K562 (cell line): ENCODE data around the gene DOK3. TPM values are rescaled to one million over a fixed set of nuclear protein-coding genes. Genes with fewer than 3 reads are reported as not detected.

ENCODE experiments used
- MGA ChIP-seq: fragments of 450-650 bp; IDR thresholded peaks from 2 replicates; pipeline ENCODE4 v1.6.1; 2016; ENCODE audit warnings: mild to moderate bottlenecking, moderate library complexity
- RBM25 ChIP-seq: fragments of 200-400 bp; formaldehyde crosslinking; IDR thresholded peaks from 2 replicates; pipeline ENCODE4 v1.6.1; 2018; ENCODE audit warnings: low read length, low read depth, moderate library complexity; ENCODE audit not compliant: severe bottlenecking
- ZBTB43 ChIP-seq: sonication (generic); formaldehyde crosslinking; IDR thresholded peaks from 2 replicates; pipeline ENCODE4 v1.8.0; 2023; ENCODE audit warnings: mild to moderate bottlenecking, missing genetic modification reagents
- polyA plus RNA-seq, 8 experiments: library from polyadenylated mRNA; depleted of rRNA in 4 of 8; stranded (reverse) in 5 of 8; unstranded in 3 of 8; fragments of >200 nt; fragmentation: Nextera tagmentation in 2 of 8; fragmentation: Illumina TruSeq in 1 of 8; extraction: Ambion mirVana in 2 of 8; extraction: Trizol in 1 of 8; gene quantifications; 2 replicates each; pipeline versions ENCODE4 v1.2.1 to v1.2.3, GENCODE V29; 2011 to 2014; ENCODE audit warnings: inconsistent platforms in 1 of 8, missing spikeins in 1 of 8
- total RNA-seq, 7 experiments: library from RNA; depleted of rRNA in 6 of 7; stranded (reverse); fragments of >200 nt in 6 of 7; fragmentation: Illumina TruSeq in 2 of 7; extraction: Trizol in 2 of 7; gene quantifications; 2 replicates each; pipeline versions ENCODE4 v1.2.1 to v1.2.3, GENCODE V29; 2011 to 2021; ENCODE audit warnings: low replicate concordance in 1 of 7
- TF ChIP-seq, protein P1 (sequence below): fragments of 450-650 bp; IDR thresholded peaks from 2 replicates; pipeline ENCODE4 v1.6.1; 2016; ENCODE audit warnings: borderline replicate concordance
- TF ChIP-seq, protein P2 (sequence below): fragments of 450-650 bp; IDR thresholded peaks from 2 replicates; pipeline ENCODE4 v1.6.1; 2016
- TF ChIP-seq, protein P3 (sequence below), 3 experiments: fragments of 200-800 bp in 1 of 3; fragments of 250-450 bp in 1 of 3; fragments of 450-650 bp in 1 of 3; sonication (Bioruptor Pico) in 1 of 3; sonication (Bioruptor generic) in 1 of 3; formaldehyde crosslinking in 1 of 3; IDR thresholded peaks; 2 replicates each; pipeline versions ENCODE4 v1.6.1 to v1.8.0; 2016 to 2022; ENCODE audit warnings: mild to moderate bottlenecking in 2 of 3, missing genetic modification characterization in 2 of 3, missing compliant biosample characterization in 1 of 3, moderate library complexity in 1 of 3

The DOK3 gene
- total and polyA plus RNA-seq, 9 of the 15 experiments (the other 6 are each of a cell fraction or from before 2014, with no cell fraction given): 1.3 to 23.0 (median 8.0) TPM

GRCh38 chr5:177454397-177455035 lies 55.1 kb downstream of the DOK3 start (continued):
- TF ChIP-seq MGA (no peak), ZBTB43 (CRISPR knock-in tag) (no peak), RBM25 (no peak)
- TF ChIP-seq, protein P1, sequence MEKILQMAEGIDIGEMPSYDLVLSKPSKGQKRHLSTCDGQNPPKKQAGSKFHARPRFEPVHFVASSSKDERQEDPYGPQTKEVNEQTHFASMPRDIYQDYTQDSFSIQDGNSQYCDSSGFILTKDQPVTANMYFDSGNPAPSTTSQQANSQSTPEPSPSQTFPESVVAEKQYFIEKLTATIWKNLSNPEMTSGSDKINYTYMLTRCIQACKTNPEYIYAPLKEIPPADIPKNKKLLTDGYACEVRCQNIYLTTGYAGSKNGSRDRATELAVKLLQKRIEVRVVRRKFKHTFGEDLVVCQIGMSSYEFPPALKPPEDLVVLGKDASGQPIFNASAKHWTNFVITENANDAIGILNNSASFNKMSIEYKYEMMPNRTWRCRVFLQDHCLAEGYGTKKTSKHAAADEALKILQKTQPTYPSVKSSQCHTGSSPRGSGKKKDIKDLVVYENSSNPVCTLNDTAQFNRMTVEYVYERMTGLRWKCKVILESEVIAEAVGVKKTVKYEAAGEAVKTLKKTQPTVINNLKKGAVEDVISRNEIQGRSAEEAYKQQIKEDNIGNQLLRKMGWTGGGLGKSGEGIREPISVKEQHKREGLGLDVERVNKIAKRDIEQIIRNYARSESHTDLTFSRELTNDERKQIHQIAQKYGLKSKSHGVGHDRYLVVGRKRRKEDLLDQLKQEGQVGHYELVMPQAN: no peak
- TF ChIP-seq, protein P2, sequence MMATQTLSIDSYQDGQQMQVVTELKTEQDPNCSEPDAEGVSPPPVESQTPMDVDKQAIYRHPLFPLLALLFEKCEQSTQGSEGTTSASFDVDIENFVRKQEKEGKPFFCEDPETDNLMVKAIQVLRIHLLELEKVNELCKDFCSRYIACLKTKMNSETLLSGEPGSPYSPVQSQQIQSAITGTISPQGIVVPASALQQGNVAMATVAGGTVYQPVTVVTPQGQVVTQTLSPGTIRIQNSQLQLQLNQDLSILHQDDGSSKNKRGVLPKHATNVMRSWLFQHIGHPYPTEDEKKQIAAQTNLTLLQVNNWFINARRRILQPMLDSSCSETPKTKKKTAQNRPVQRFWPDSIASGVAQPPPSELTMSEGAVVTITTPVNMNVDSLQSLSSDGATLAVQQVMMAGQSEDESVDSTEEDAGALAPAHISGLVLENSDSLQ: no peak
- TF ChIP-seq, protein P3, sequence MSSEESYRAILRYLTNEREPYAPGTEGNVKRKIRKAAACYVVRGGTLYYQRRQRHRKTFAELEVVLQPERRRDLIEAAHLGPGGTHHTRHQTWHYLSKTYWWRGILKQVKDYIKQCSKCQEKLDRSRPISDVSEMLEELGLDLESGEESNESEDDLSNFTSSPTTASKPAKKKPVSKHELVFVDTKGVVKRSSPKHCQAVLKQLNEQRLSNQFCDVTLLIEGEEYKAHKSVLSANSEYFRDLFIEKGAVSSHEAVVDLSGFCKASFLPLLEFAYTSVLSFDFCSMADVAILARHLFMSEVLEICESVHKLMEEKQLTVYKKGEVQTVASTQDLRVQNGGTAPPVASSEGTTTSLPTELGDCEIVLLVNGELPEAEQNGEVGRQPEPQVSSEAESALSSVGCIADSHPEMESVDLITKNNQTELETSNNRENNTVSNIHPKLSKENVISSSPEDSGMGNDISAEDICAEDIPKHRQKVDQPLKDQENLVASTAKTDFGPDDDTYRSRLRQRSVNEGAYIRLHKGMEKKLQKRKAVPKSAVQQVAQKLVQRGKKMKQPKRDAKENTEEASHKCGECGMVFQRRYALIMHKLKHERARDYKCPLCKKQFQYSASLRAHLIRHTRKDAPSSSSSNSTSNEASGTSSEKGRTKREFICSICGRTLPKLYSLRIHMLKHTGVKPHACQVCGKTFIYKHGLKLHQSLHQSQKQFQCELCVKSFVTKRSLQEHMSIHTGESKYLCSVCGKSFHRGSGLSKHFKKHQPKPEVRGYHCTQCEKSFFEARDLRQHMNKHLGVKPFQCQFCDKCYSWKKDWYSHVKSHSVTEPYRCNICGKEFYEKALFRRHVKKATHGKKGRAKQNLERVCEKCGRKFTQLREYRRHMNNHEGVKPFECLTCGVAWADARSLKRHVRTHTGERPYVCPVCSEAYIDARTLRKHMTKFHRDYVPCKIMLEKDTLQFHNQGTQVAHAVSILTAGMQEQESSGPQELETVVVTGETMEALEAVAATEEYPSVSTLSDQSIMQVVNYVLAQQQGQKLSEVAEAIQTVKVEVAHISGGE (CRISPR knock-in tag; IDR thresholded peaks at IDR 0.05): no peak
